HK-2 (cell line): ENCODE measurements around the gene CYP2D6.
A peak's percentile ranks its signal among the peaks of the same experiment; 100 is the strongest.
"Not testable (repeated sequence)": the region's sequence is repeated elsewhere in the genome, so short reads cannot be mapped to it uniquely, and the experiment has no call there.

Experiments used
- DNase-seq: peaks from one replicate; pipeline ENCODE4 v3.0.0-alpha.2; 2018; ENCODE audit not compliant: unreplicated experiment

The CYP2D6 gene

DNA sequence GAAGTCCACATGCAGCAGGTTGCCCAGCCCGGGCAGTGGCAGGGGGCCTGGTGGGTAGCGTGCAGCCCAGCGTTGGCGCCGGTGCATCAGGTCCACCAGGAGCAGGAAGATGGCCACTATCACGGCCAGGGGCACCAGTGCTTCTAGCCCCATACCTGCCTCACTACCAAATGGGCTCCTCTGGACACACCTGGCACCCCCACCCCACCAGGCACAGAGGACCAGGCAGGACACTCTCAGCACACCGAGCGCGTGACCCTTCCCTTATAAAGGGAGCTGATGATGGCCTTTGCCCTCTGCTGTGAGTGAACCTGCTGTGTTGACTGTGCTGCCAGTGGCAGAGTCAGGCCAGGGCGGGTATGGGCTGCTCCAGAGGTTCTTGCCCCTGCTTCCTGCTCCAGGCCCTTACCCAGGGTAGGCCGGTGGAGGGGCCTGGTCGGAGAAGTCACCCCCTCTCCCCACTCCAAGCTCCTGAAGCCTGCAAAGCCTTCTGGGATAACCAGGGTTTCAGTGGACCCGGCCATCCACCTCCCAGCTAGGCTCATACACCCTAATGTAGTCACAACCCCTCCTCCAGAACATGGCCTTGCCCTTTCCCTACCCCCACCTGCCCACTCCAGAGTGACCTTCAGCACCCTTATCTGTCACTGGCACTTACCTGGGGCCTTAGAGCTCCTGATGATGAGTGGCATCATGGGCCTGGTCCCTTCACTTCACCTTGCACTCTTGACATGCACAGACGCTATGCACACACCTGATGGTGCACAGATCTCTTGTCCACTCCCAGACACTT lies at the start of gene CYP2D6:
Gene CYP2D6, minus strand, starts transcription at position 172 of the 793 bp plus-strand sequence. Its CDS starts 19 bp downstream, at position 153.
- DNase-seq, result not testable (repeated sequence)

DNA sequence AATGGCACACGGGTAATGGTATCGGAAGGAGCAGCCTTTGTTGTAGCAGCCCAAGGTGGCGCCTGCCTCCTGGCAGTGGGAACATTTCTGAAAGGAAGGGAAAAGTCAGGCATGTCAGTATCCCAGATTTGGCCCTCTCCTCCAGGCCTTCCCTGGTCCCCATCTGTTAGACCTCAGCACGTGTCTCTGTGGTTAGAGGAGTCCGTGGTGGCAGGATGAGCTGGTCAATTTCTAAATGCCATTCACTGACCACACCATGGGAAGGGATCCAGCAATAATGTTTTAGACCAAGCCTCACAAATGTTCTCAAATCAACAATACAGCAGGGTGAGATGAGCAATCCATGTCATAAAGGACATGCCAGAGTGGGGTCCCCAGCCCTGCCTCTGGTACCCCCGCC lies 49.0 kb upstream of the CYP2D6 start:
- DNase-seq, result peak; percentile 50

DNA sequence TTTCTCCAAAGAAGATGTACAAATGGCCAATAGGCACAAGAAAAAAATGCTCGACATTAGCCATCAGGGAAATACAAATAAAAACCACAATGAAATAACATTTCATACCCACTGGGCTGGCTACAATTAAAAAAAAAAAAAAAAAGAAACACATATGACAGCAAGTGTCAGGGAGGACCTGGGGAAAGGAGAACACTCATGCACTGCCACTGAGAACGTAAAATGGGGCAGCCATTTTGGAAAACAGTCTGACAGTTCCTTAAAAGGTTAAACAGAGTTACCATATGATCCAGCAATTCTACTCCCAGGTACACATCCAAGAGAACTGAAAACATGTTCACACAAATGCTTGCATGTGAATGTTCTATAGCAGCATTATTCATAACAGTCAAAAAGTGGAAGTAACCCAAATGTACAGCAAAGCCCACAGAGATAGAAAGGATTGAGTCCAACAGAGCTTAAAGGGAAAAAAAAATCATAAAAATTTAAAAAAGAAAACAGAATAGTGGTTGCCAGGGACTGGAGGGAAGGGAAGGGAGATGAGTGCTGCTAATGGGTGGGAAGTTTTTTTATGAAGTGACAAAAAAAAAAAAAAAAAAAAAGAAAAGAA lies 48.4 kb upstream of the CYP2D6 start:
- no peak for DNase-seq

DNA sequence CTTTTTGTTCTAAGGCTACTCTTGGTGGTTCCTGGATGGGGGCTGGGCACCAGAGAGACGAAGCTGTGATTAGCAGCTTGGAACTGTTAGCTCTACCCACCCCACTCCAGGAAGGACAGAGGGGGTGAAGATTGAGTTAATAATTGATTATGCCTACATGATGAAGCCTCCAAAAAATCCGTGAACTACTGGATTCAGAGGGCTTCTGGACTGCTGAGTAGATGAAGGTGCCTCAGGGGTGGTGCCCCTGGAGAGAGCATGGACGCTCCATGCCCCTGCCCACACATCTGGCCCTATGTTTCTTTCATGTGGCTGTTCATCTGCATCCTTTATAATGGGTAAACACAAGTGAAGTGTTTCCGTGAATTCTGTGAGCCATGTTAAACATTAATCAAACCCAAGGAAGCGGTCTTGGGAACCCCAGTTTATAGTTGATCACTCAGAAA lies 47.3 kb upstream of the CYP2D6 start:
- DNase-seq, result peak; percentile 32

DNA sequence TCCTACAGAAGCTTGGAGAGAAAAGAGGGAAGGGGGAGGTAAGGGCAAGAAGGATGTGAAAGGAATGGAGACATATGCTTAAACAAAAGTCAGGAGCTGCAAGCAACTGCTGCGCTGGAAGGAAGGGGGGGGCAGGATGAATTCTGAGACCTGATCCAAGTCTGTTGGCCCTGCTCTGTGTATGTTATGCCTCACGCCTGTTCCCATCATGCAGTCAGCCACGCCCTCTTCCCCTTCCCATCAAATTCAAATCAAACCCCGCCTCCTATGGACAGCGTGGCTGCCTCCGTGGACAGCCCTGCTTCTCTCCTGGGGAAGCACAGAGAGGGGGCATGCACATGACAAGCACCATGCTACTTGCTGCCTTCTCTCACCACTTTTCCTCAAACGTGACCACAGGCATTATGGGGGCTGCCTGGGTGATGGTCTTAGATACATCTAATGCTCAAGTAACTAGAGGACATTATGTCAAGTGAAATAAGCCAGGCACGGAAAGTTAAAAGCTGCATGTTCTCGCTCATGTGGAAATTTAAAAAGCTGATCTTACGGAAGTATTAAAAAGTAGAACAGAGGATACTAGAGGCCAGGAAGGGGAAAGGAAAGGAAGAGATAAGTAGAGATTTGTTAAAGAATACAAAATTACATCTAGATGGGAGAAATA lies 45.8 kb upstream of the CYP2D6 start:
- DNase-seq, result no peak

DNA sequence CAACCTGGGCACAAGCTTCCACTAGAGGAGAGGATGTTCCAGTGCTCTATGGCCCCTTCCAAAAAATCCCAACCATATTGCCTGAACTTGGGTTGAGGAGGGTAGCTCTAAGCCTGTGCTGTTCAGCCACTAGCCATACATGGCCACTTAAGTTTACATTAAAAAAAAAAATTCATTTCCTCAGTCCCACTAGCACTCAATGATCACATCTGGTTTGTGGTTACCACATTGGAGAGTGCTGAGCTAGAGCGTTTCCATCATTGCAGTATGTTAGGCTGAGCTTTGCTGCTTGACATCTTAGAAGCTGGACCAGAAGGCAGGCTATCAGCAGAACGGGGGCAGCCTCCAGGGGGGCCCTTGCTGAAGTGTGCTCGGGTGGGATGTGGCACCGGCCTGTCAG lies 43.5 kb upstream of the CYP2D6 start:
- no peak for DNase-seq

DNA sequence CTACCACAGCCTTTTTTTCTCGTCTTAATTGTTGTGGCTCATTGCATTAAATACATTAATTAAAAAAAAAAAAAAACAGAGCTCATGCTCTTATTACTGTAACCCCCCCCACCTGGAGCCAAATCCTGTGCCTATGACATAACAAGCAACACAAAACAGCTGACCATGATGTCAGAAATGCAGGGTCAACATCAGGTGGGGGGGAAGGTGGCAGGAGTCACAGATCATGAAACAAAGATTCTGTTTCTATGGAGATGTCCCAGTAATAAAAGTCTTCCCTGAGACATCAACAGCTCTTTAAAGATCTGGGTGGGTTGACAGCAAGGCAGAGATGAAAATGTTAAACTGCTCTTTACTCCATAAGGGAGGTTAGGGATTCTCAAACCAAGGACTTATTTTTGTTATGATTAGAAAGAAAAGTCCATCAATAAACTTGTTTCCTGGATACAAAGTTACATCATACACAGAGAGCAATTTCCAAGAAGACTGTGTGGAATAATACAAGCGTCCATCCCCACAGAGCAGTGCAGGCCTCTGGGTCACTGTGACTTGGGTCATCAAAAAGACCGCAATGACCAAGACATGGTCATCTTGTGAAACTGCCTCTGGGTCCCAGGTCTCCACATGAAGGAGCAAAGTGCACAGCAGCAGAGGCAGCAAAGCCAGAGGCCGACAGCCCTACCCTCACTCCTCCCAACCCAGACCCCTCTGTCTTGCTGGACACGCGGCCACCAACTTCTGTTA lies 42.7 kb upstream of the CYP2D6 start:
- DNase-seq, result no peak

DNA sequence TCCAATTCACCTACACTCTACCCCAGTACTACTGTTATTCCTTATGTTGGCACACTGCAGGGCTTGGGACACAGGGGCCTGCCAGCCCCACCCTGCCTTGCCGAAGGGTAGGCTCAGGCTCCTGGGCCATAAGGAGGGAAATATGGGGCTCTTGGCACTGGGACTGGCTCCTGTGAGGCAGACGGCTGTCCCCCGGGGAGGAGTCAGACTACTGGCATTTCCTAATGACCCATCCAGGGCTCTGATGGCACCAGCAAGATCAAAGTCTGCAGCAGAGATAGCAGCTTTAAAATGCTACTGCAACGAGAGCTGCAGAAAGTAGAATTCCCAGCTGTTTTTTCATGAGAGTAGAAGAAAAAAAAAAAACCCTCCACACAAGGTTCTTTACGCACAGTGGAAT lies 42.2 kb upstream of the CYP2D6 start:
- DNase-seq, result no peak

DNA sequence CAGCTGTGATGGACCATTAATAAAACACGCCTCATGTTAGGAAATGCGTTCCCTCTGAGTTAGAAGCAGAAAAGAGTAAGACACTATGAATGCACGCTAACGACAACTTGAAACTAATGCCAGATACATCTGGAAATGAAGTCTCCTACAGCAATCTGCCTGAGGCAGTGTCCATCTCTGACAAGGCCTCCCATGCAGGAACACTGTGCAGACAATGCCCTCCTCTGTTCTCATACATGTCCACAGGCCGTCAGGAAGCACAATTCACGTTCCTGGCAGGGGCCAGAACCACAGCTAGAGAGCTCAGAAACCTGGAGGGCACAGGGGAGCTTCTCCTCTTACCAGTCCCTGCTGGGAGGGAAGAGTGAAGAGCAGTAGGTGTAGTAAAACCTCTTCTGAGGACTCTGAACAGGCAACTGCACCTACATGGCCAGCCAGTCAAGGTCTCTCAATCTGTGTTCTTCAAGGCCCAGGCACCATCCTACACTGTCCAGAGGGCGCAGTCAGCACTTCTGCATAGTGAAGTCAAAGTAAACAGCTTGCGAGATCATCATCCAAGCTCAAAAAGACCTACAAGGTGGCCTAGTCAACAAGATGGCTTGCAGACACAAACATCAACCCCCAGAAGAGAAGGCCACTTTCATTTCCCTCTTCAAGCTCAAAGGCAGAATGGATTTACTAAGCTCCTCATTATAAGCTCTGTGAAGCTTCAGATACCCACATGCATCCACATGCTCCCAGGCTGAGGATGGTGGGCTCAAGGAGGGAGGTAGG lies 41.5 kb upstream of the CYP2D6 start:
- DNase-seq, result no peak

DNA sequence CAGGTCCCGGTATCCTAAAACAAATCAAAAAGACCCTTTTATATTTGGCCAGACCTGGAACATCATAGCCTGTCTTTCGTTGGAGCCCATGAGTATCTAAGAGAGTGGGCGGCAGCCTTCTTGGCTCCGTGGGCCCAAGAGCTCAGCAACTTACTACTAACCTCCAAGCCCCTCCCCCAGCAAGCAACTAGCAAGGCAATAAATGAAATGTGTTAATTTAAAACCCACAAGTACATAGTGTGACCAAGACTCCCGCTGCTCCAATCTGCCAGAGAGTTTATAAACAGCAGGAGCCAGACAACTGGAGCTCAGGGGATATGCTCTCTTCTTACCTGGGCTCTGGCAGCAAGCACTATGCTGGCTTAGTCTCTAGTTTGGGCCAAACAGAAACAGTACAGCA lies 40.8 kb upstream of the CYP2D6 start:
- no peak for DNase-seq

DNA sequence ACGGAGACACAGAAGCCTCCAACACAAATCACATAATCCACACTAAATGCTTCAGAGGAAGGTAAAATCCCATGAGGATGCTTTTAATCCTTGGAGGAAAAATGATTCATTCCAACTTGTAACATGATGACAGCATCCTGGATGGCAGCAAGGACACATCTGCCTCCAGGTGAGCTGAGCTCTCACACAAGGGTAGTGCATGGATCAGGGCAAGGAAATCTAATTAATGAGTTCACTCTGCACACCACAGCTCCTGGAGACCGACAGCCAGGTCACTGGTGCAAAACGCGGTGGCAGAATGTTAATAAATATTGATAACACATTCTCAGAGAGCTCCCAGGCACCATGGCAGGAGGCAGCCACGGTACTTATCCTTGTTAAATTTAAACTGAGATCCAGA lies 40.3 kb upstream of the CYP2D6 start:
- no peak for DNase-seq

DNA sequence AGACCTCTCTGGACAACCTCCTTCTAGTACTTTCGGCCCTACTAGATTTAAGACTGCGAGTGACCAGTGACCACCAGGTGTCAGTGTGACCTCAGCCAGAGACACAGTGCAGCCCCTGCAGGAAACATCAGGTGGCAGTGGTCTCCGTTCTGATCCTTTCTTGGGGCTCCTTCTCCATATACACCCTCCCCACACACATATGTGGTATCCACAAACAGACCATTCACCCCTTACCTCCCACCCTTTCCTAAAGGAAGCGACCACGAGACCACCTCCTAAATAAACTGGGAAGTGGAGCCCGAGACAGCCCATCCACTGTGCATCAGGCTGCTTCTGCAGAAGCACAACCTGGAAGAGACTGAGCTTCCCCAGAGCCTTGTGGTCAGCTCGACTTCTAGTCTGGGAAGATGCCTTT lies 38.5 kb upstream of the CYP2D6 start:
- DNase-seq, result peak; percentile 61

DNA sequence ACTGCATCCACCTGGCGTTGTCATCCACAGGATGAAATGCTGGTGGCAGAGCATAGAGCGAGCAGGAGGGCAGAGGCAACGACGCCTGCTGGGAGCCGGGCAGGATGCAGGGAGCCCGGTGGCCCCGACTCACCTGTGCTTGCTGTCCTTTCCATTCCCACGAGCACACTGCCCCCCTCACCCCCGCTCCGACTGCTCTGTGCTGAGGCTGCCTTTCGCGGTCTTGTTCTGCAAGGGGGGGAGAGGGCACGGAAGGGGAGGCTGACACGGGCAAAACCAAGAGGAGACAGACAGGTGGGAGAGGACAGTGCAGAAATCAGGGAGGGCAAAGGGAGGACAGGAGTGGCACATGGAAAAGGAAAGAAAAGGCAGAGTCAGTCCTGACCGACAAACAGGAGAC lies 37.9 kb upstream of the CYP2D6 start:
- DNase-seq, result no peak

DNA sequence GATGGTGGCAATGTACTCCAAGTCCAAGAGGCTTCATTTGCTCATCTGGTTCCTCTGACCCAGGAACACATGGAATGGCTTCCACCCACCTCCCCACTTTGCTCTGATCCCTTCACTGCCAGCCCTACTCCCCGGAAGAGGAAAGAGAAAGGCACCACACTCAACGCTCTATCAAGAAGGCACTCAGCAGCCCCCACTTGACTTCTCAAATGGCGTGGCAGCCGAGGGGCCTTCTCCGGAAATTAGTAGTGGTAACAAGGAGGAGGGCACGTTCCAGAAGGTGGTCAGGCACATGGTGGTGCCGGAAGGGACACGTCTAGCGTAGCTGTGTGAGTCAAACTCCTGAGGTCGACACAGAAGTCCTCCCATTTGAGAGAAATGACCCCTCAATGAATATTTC lies 36.5 kb upstream of the CYP2D6 start:
- no peak for DNase-seq

DNA sequence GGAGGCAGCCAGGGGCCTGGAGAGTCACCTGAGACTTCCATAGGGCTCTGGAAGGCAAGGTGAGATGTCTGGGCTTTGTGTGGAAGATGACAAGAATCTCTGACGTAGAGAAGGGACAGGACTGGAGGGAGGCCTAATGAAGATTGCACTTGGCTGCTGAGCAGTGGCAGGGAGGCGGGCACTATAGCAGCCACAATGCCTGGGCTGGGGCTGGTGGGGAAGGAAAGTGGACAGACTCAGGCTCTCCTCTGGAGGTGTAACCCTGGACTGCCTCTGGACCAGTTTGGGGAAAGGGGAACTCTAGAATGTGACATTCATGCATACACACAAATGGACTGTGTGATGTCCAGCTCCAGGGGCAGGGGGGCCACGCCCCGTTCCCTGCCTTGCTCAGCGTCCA lies 34.3 kb upstream of the CYP2D6 start:
- no peak for DNase-seq

DNA sequence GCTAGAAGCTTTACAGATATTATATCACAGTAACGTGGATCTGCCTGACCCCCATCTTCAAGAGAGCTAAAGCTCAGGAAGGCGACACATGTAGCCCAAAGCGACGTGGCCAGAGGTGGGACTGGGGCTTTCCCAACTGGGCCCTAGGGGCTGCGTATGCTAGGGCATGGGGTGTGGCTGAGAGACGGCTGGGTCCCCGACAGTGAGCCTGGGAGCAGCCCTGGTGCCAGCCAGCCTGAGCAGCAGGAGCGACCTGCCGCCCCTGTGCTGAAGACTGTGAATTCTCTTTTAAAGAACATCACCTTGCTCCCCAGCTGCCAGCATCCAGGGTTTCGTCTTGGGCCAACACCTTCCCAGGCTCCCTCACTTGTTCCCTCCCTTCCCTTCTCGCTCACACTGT lies 32.9 kb upstream of the CYP2D6 start:
- DNase-seq, result no peak

DNA sequence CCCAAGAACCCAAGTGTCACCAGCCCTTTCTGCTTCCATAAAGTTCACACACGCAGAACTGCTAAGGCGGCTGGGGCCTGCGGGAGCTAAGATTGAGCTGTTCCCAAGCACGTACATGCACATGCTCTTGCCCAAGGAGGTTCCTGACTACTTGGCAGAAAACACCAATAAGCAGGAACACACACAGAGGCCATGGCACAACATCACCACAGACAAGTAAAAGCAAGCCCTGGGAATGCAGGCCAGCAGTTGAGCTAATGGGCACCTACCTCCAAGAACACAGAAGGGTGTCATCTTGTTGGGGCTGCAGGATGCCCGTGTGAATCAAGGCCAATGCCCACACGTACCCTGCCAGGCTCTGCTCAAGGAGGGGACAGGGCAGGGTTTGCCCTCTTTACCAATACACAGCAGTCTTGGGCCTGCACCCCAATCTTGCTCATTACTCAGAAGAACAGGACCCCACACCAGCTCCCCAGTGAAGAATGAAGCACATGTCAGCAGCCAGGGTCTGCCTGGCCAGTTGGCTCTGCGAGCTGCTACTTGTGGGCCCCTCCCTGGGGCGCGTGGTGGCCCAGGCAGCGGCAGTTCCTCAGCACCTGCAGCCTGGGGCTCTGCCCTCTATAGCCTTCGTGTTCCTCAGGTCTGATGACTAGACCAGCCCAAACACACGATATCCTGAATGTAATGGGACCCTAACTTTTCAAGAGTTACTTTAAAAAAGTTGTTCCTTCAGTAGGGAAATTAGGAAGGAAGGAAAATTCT lies 32.3 kb upstream of the CYP2D6 start:
- DNase-seq, result no peak

DNA sequence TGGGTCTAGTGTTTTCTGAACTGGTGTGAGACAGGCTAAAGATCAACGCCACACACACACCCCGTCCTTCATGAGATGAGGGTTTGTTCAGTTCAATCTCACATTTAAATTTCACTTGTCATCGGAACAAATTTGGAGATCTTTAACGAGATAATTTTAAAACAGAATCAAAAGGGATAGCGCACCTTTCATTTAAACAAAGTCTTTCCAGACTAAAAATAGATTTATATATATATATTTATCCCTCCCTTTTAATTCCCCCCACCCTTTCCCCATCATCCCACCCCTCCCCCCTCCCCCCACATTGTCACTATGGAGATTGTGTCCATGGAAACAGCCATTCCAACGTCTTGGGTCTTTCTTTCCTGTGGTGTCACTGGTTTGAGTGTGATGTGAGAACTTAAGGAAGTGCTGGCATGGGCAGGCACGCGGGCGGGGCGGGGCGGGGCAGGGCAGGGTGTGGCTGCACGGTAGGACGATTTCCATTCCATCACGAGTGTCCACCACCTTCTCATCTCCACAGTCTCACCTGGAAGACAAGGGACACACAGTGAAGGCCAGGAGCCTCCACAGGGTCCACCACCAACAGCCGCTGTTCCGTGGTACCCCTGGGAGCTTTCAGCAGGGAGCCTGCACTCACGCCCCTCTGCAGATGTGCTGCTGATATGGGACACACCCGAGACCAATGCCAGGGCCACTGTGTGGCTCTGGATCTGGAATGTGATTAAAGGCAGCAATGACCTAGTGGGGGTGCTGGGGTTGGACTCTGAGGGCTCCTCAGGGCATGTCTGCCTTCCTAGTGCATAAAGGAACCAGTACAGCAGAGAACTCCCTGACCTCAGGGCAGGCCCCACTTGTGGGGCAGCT lies 30.5 kb upstream of the CYP2D6 start:
- DNase-seq, result no peak

DNA sequence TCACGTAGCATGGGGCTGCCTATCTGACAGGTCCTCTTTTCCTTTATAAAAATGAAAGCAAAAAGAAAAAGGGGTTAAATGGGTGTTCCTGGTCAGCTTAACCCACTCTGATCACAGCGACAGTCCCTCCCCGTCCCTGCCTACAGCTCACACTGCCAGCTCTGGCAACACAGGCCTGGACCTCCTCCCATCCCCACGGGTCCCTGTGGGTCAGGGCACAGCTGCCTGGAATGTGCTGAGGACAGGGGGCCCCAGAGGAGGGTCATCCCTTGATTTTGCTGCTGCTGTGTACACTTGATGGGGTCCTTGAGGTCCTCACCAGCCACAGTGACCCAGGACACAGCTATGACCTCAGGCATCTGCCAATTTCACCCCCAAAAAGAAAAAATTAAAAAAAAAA lies 29.6 kb upstream of the CYP2D6 start:
- DNase-seq, result no peak
